Fibroblast of mammary gland (primary cell): ENCODE measurements around the gene LRRC61.
A peak's percentile ranks its signal among the peaks of the same experiment; 100 is the strongest.

Experiments
- DNase-seq: peaks from one replicate; pipeline ENCODE4 v3.0.0-alpha.2; 2010; ENCODE audit warnings: low read depth
- H3K4me3 ChIP-seq: 2 replicates; pipeline ENCODE4 v1.5.1; 2011; ENCODE audit warnings: low read depth, mild to moderate bottlenecking, low read length, moderate library complexity; ENCODE audit not compliant: control insufficient read depth
- CTCF ChIP-seq: conservative IDR thresholded peaks from 2 replicates; pipeline ENCODE4 v1.5.1; 2011; ENCODE audit warnings: low read depth, low read length, inconsistent platforms; ENCODE audit not compliant: control insufficient read depth, insufficient read depth

The LRRC61 gene

GRCh38 chr7:150334108-150334507 is 11.0 kb downstream of the LRRC61 start:
- no peak overlapping the region for H3K4me3 ChIP-seq
- DNase-seq: no peak
- TF ChIP-seq CTCF: no peak

- peak; percentile 66 for DNase-seq
- no peak for TF ChIP-seq CTCF
- H3K4me3 ChIP-seq: no peak overlapping the region
Measured at GRCh38 chr7:150335108-150335773, 12.1 kb downstream of the LRRC61 start.

GRCh38 chr7:150335774-150336112 is 12.6 kb downstream of the LRRC61 start:
- no peak for TF ChIP-seq CTCF
- no peak overlapping the region for H3K4me3 ChIP-seq
- DNase-seq: no peak

- no peak for DNase-seq
- TF ChIP-seq CTCF: no peak
- no peak overlapping the region for H3K4me3 ChIP-seq
Measured at GRCh38 chr7:150336746-150337145, 13.6 kb downstream of the LRRC61 start.

GRCh38 chr7:150337179-150337578 is 14.0 kb downstream of the LRRC61 start:
- TF ChIP-seq CTCF: no peak
- DNase-seq: no peak
- no peak overlapping the region for H3K4me3 ChIP-seq

- DNase-seq: no peak
- no peak for TF ChIP-seq CTCF
Measured at GRCh38 chr7:150337659-150338081, 14.5 kb downstream of the LRRC61 start.

More at GRCh38 chr7:150337659-150338081, 14.5 kb downstream of the LRRC61 start:
- no peak overlapping the region for H3K4me3 ChIP-seq
